Heart left ventricle (tissue), 13 donors: Measurements from ENCODE around the gene CTSA.

Source experiments
- CTCF ChIP-seq, 12 donors: fragments of 200-600 bp; sonication (generic) in 4 of 12; IDR thresholded peaks; one replicate each; pipeline versions ENCODE4 v1.5.0 to v1.8.0; 2018 to 2022; ENCODE audit warnings: antibody characterized with exemption in 12 of 12, mild to moderate bottlenecking in 5 of 12
- POLR2A ChIP-seq, 2 donors: fragments of 450-650 bp; IDR thresholded peaks; one replicate each; pipeline ENCODE4 v1.6.1; 2017; ENCODE audit warnings: antibody characterized with exemption in 2 of 2, mild to moderate bottlenecking in 2 of 2, moderate library complexity in 2 of 2
- donor health status: ischemic (EF 13 %, LVEDD 7.1; RV severe dilation, severe dysfunction).
- donor health status: DM: no; HTN: yes; CAD: no.
- donor health status: DM: no; HTN: no; CAD: no.
- donor health status: ischemic (EF 25% LVEDD 6.9; RV normal size, moderate dysfunction).
- donor health status: ischemic (EF 25% LVEDD 5.7; RV mildly dilated, moderate dysfunction).
- donor health status: ischemic (EF 35%, LVEDD 5.7; RV mildly dilated, moderate dysfunction).
- donor health status: nonischemic (EF 11% LVEDD 7.7; RV severe dilation, severe dysfunction).
- donor health status: DM: yes; HTN: yes; CAD: no.
- donor health status: PGD.
- donor health status: ischemic (EF 29% LVEDD 5.4; RV normal size, mild dysfunction).
- donor health status: nonischemic (EF 23%, LVEDD 6.1; RV moderate dilation, normal function).

DNA sequence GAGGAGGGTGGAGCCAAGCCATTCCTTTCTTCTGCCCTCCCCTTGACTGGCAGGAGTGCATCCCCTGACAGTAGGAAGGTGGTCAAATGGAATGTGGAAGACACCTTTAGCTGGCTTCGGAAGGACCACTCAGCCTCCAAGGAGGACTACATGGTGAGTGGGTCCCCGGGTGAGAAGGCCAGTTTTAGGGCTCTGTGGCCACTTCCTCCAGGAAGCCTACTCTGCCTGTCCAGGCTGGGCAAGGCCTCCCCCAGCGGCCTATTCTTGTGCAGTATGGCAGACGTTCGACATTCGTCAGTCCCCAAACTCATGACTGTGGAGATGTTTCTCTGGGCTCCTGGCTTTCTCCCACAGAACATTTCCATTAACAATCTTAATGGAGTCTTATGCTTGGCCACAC, 52.5 kb downstream of the CTSA start:
- TF ChIP-seq CTCF (IDR thresholded peaks at IDR 0.05) = no peak
- TF ChIP-seq POLR2A (IDR thresholded peaks at IDR 0.05) = no peak
